GM19324 (cell line): Measurements from ENCODE around the gene SETD4.

Source experiments
- ATAC-seq: cut with Tn5 transposase; IDR thresholded peaks from one replicate; pipeline ENCODE4 v1.9.1; 2021; ENCODE audit warnings: mild to moderate bottlenecking, moderate library complexity; ENCODE audit not compliant: unreplicated experiment, low FRiP score

SETD4 gene

GRCh38 chr21:36022427-36023091 is 37.8 kb downstream of the SETD4 start:
- ATAC-seq, result no peak

GRCh38 chr21:36021251-36021837 is 39.0 kb downstream of the SETD4 start:
- ATAC-seq, result no peak

GRCh38 chr21:36015045-36015444 is 45.3 kb downstream of the SETD4 start:
- no peak for ATAC-seq

GRCh38 chr21:36010801-36011200 is 49.5 kb downstream of the SETD4 start:
- ATAC-seq, result no peak

GRCh38 chr21:36008505-36008904 is 51.8 kb downstream of the SETD4 start:
- no peak for ATAC-seq

GRCh38 chr21:36005879-36006400 is 54.4 kb downstream of the SETD4 start:
- ATAC-seq, result no peak

GRCh38 chr21:36005018-36005417 is 55.3 kb downstream of the SETD4 start:
- no peak for ATAC-seq

- ATAC-seq, result no peak
These were observed 55.9 kb downstream of the SETD4 start for GRCh38 chr21:36004441-36004840.

- no peak for ATAC-seq
These were observed 56.5 kb downstream of the SETD4 start for GRCh38 chr21:36003776-36004175.

- ATAC-seq, result no peak
These were observed 64.1 kb downstream of the SETD4 start for GRCh38 chr21:35996217-35996616.

GRCh38 chr21:35995522-35996088 is 64.7 kb downstream of the SETD4 start:
- no peak for ATAC-seq

GRCh38 chr21:35994613-35995012 is 65.7 kb downstream of the SETD4 start:
- no peak for ATAC-seq

GRCh38 chr21:35993875-35994490 is 66.3 kb downstream of the SETD4 start:
- ATAC-seq, result no peak

- ATAC-seq, result no peak
These were observed 69.2 kb downstream of the SETD4 start for GRCh38 chr21:35991131-35991530.

- ATAC-seq, result no peak
These were observed 69.7 kb downstream of the SETD4 start for GRCh38 chr21:35990609-35991008.

- ATAC-seq, result no peak
These were observed 71.1 kb downstream of the SETD4 start for GRCh38 chr21:35989138-35989735.

- no peak for ATAC-seq
These were observed 71.7 kb downstream of the SETD4 start for GRCh38 chr21:35988416-35989137.

- ATAC-seq, result no peak
These were observed 72.9 kb downstream of the SETD4 start for GRCh38 chr21:35987475-35987874.

GRCh38 chr21:35984654-35985361 is 75.5 kb downstream of the SETD4 start:
- ATAC-seq, result no peak
